Mucosa of descending colon (tissue), 3 donors: ENCODE measurements around the gene SOHLH2. TPM values are rescaled to one million over a fixed set of nuclear protein-coding genes. Genes with fewer than 3 reads are reported as not detected.

Experiments
- ATAC-seq: fragments of 200-7000 bp; cut with Tn5 transposase; one replicate; pipeline ENCODE4 v1.9.1; 2020; ENCODE audit warnings: mild to moderate bottlenecking, moderate library complexity
- DNase-seq, 3 donors: peaks; one replicate each; pipeline ENCODE4 v3.0.0-alpha.2; 2020
- H3K36me3 ChIP-seq: fragments of 200-600 bp; one replicate; pipeline ENCODE4 v1.8.0; 2021; ENCODE audit warnings: low read depth, mild to moderate bottlenecking
- H3K4me1 ChIP-seq: fragments of 200-600 bp; one replicate; pipeline ENCODE4 v1.8.0; 2021; ENCODE audit warnings: low read depth, mild to moderate bottlenecking
- H3K4me3 ChIP-seq: fragments of 200-600 bp; one replicate; pipeline ENCODE4 v1.8.0; 2021; ENCODE audit warnings: mild to moderate bottlenecking
- H3K9me3 ChIP-seq: fragments of 200-600 bp; one replicate; pipeline ENCODE4 v1.8.0; 2021; ENCODE audit warnings: mild to moderate bottlenecking
- CTCF ChIP-seq: fragments of 200-600 bp; IDR thresholded peaks from one replicate; pipeline ENCODE4 v1.8.0; 2022; ENCODE audit warnings: antibody characterized with exemption, mild to moderate bottlenecking
- intact Hi-C, 2 donors: fragments of 100-400 bp; cut with DNase I in 1 of 2; cut with micrococcal nuclease in 1 of 2; formaldehyde crosslinking; loops; one replicate each; pipeline versions ENCODE4 v1.11.0 to v1.11.1; 2022; cut with DNase I, micrococcal nuclease
- total RNA-seq, 3 donors: library from RNA; stranded (reverse); fragmentation: NEBNext Ultra II Directional in 2 of 3; extraction: Animal tissue kit (Norgen Biotek cat#: 25700) in 2 of 3; gene quantifications; one replicate each; pipeline versions ENCODE4 v1.2.1 to v1.2.4, GENCODE V29; 2021 to 2023
- donor health status: DM: no; HTN: no; CAD: no; lungs with moderate emphysema.
- donor health status: DM: no; HTN: no; CAD: no.
- donor health status: DM: no; HTN: yes; CAD: no.

SOHLH2 gene
- total RNA-seq, 3 donors from 2014 or later: 0.20 to 2.2 (median 0.39) TPM

- H3K36me3 ChIP-seq: no peaks in the 10 kb centered on the region
- H3K4me3 ChIP-seq: no peak overlapping the region
- H3K9me3 ChIP-seq: no peaks in the 10 kb centered on the region
- ATAC-seq (no peak), DNase-seq (no peak)
- no peak for TF ChIP-seq CTCF
- intact Hi-C loops: no loop called here
- H3K4me1 ChIP-seq: no peaks in the 10 kb centered on the region
Observed at GRCh38 chr13:36231236-36231635, 16.9 kb upstream of the SOHLH2 start.

- DNase-seq (no peak), ATAC-seq (no peak)
- H3K9me3 ChIP-seq: peaks cover 7% of the 10 kb centered on the region
- TF ChIP-seq CTCF: no peak
- intact Hi-C loops: no loop called here
- no peaks in the 10 kb centered on the region for H3K36me3 ChIP-seq
- H3K4me3 ChIP-seq: no peak overlapping the region
- H3K4me1 ChIP-seq: no peaks in the 10 kb centered on the region
Observed at GRCh38 chr13:36224730-36225129, 10.4 kb upstream of the SOHLH2 start.

- no peaks in the 10 kb centered on the region for H3K4me1 ChIP-seq
- ATAC-seq: no peak
- DNase-seq: no peak
- TF ChIP-seq CTCF: no peak
- H3K36me3 ChIP-seq: no peaks in the 10 kb centered on the region
- peaks cover 6% of the 10 kb centered on the region for H3K9me3 ChIP-seq
- no peak overlapping the region for H3K4me3 ChIP-seq
- intact Hi-C loops: no loop called here
Observed at GRCh38 chr13:36219883-36220282, 5.5 kb upstream of the SOHLH2 start.

- intact Hi-C loops: no loop called here
- no peak for TF ChIP-seq CTCF
- Histone ChIP-seq H3K36me3 (no peaks in the 10 kb centered on the region), H3K9me3 (peaks cover 5% of the 10 kb centered on the region), H3K4me1 (no peaks in the 10 kb centered on the region), H3K4me3 (no peak overlapping the region)
- ATAC-seq: no peak
- no peak for DNase-seq
Observed at GRCh38 chr13:36217456-36217855, 3.1 kb upstream of the SOHLH2 start.

GRCh38 chr13:36212789-36213188 lies 1.6 kb downstream of the SOHLH2 start:
- H3K36me3 ChIP-seq: no peaks in the 10 kb centered on the region
- no peak overlapping the region for H3K4me3 ChIP-seq
- no peak for TF ChIP-seq CTCF
- ATAC-seq (no peak), DNase-seq (no peak)
- H3K4me1 ChIP-seq: no peaks in the 10 kb centered on the region
- intact Hi-C loops: no loop called here
- H3K9me3 ChIP-seq: peaks cover 5% of the 10 kb centered on the region

- Histone ChIP-seq H3K4me3 (no peak overlapping the region), H3K4me1 (no peaks in the 10 kb centered on the region), H3K36me3 (no peaks in the 10 kb centered on the region), H3K9me3 (peaks cover 5% of the 10 kb centered on the region)
- no peak for TF ChIP-seq CTCF
- no peak for ATAC-seq
- no peak for DNase-seq
- intact Hi-C loops: no loop called here
Observed at GRCh38 chr13:36211567-36211966, 2.8 kb downstream of the SOHLH2 start.
